Measurements from ENCODE around the gene MT1M.
A peak's percentile ranks its signal among the peaks of the same experiment; 100 is the strongest.
"Not testable (repeated sequence)": the region's sequence is repeated elsewhere in the genome, so short reads cannot be mapped to it uniquely, and the experiment has no call there.

MT1M gene

DNA sequence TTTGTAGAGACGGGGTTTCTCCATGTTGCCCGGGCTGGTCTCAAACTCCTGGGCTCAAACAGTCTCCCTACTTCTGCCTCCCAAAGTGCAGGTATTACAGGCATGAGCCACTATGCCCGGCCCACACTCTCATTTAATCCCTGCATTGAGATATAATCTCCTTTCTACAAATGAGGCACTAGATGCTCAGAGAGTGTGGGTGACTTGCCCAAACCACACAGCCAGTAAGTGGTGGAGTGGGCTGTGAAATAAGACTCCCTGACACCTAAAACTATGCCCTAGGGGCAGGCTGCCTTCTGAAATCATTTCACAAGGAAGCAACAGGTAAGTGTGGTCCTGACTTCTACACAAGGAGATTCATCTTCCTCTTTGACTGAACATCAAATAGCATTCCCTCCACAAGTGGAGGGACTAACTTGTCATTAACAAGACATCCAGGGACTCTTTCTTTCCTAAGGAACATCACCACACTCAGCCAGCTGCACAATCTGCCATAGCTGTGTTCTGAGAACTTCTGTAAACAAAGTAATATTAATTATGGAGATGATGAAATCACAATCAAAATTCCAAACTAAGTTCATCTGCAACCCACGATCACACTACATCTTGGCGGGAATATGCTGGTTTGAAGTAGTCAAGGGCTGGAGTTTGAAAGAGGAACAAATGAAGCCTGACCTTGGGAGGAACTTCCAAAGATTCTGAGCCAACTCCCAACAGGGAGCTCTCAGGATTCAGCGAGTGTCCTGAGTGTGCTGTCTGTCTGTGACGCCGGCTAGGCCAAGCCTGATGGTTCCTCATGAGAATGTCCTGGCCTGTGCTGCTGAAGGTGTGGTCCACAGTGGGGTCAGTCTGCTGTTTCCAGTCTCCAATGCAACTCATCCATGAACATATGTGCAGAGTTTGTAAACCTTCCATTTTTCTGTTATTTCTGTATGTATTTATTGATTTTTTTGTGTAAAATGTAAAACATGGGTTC, 33.1 kb downstream of the MT1M start:
- not testable (repeated sequence) for DNase-seq; H3K23ac ChIP-seq (ENCODE audit: low read length); H3K4me3 ChIP-seq (ENCODE audit: low read length); H2BK120ac ChIP-seq (ENCODE audit: low read depth, low read length); H3K79me2 ChIP-seq (ENCODE audit: control insufficient read depth, insufficient read depth, low read length); H4K5ac ChIP-seq (ENCODE audit: low read length); H3K56ac ChIP-seq (ENCODE audit: low read length); H2BK5ac ChIP-seq (ENCODE audit: low read length); H4K8ac ChIP-seq (ENCODE audit: low read depth, low read length); H3K4ac ChIP-seq (ENCODE audit: low read depth, low read length); H3K18ac ChIP-seq (ENCODE audit: low read length); H2BK15ac ChIP-seq (replicated peaks; ENCODE audit: low read depth); H3K9ac ChIP-seq (ENCODE audit: low read length); H3K27ac ChIP-seq (ENCODE audit: low read depth, low read length); H3K4me1 ChIP-seq (ENCODE audit: control insufficient read depth, low read depth, low read length); H3K36me3 ChIP-seq (ENCODE audit: control insufficient read depth, insufficient read depth, low read length); H3K79me1 ChIP-seq (ENCODE audit: low read length); H2AK5ac ChIP-seq (ENCODE audit: low read length); H3K4me2 ChIP-seq (ENCODE audit: low read length)
- H3K27me3 ChIP-seq (ENCODE audit: insufficient read depth, low read length, poor library complexity) = peaks cover 82% of the 10 kb centered on the region
- no CpG with 5 or more reads among the region's 8 CpGs for WGBS (ENCODE audit: extremely low coverage, insufficient coverage, low lambda C conversion rate)

DNA sequence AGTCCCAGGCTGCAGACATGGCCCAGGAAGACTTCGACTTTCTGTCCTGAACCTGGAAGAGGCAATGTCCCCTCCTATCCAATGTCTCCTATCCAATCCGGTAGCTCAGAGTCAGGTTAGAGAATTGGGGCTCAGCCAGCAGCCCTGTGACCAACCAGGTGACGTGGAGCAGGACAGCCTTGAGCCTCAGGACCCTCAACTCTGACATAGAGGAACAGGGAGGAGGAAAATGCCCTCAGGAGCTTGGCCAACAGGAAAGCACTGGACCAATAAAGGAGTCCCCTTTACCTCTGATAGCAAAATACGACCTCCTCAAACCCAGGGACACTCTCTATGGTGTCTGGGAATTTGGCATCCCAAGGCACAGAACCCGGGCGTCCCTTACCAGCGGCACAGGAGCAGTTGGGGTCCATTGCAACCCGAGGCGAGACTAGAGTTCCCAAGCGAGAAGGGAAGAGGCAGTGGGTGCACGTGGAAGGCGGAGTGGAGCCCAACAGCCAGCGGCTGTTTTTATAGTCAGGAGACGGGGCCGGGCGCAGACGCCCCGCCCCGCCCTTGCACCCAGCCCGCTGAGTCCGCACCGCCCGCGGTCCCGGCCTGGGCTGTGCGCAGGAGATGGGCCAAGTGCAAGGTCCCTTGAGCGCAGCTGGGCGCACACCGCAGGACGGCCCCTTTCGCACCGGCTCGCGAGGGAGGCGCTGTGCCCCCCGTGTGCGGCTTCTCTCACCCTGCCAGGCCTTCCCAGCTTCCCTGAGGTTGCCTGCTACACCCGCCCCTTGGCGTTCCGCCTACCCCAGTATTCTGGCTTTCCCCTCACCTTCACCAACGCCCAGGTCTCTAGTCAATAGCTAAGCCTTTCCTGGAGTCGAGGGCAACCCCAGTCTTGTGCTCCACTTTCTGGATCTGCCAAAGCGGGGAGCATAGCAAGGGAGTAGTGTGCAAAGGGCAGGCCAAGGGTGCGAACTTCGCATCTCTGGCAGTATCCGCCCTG, 35.4 kb downstream of the MT1M start, which contains the start of gene MT1G:
Gene MT1G, minus strand, starts transcription at position 485 of the 991 bp plus-strand sequence. Its CDS starts 72 bp downstream, at position 413.
- Histone ChIP-seq H2BK120ac (ENCODE audit: low read depth, low read length) (no peak within 1 kb of the TSS), H3K79me2 (ENCODE audit: control insufficient read depth, insufficient read depth, low read length) (no peaks in the 10 kb centered on the region), H3K18ac (ENCODE audit: low read length) (no peak within 1 kb of the TSS), H3K79me1 (ENCODE audit: low read length) (no peaks in the 10 kb centered on the region), H3K36me3 (ENCODE audit: control insufficient read depth, insufficient read depth, low read length) (no peaks in the 10 kb centered on the region), H3K9ac (ENCODE audit: low read length) (no peak within 1 kb of the TSS), H2BK5ac (ENCODE audit: low read length) (no peak within 1 kb of the TSS), H3K4me2 (ENCODE audit: low read length) (peak within 1 kb of the TSS; percentile 33), H3K4me1 (ENCODE audit: control insufficient read depth, low read depth, low read length) (no peaks in the 10 kb centered on the region), H3K23ac (ENCODE audit: low read length) (no peak within 1 kb of the TSS), H4K8ac (ENCODE audit: low read depth, low read length) (no peak within 1 kb of the TSS), H3K4ac (ENCODE audit: low read depth, low read length) (no peak within 1 kb of the TSS), H3K4me3 (ENCODE audit: low read length) (no peak within 1 kb of the TSS), H3K27ac (ENCODE audit: low read depth, low read length) (no peak within 1 kb of the TSS), H4K5ac (ENCODE audit: low read length) (no peak within 1 kb of the TSS), H2BK15ac (replicated peaks; ENCODE audit: low read depth) (no peak within 1 kb of the TSS), H2AK5ac (ENCODE audit: low read length) (no peak within 1 kb of the TSS), H3K27me3 (ENCODE audit: insufficient read depth, low read length, poor library complexity) (peaks cover 67% of the 10 kb centered on the region), H3K56ac (ENCODE audit: low read length) (no peak within 1 kb of the TSS)
- no CpG with 5 or more reads among the region's 46 CpGs for WGBS (ENCODE audit: extremely low coverage, insufficient coverage, low lambda C conversion rate)
- DNase-seq = no peak

DNA sequence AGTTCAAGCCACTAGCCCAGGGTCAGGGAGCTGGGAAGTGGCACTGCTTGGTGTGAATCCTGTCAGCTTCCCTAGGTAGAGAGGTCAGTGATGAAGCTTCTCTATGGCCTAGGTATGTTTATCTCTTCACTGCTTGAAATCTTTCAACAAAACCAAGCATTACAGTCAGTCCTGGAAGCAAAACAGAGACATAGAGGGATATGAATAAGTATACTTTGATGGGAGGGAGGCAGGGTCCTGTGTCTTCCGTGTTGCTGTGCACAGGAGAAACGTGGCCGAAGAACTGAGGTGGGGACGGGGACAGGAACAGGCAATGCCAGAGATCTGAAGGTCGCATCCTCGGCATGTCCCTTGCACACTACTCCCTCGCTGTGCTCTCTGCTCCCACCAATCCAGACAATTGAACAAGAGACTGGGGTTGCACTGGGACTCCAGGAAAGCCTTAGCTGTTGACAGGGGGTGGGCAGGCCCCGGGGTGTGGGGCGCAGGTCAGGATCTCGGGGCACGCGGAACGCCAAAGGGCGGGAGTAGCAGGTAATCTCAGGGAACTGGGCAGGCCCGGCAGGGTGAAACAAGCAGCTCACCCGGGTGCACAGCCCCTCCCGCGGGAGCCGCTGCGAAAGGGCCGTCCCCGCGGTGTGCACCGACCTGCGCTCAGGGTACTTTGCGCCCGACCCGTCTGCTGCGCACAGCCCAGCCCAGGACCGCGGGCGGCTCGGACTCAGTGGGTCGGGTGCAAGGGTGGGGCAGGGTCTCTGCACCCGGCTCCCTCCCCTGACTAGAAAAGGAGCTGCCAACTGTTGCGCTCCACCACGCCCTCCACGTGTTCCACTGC, 36.8 kb downstream of the MT1M start, which contains the start of gene MT1H:
Gene MT1H, plus strand, starts transcription at position 810 of the 835 bp plus-strand sequence. CDS start 71 bp downstream, outside the sequence.
- Histone ChIP-seq H3K4me3 (ENCODE audit: low read length) (no peak within 1 kb of the TSS), H3K4ac (ENCODE audit: low read depth, low read length) (no peak within 1 kb of the TSS), H4K8ac (ENCODE audit: low read depth, low read length) (no peak within 1 kb of the TSS), H3K4me1 (ENCODE audit: control insufficient read depth, low read depth, low read length) (no peaks in the 10 kb centered on the region), H3K23ac (ENCODE audit: low read length) (no peak within 1 kb of the TSS), H3K4me2 (ENCODE audit: low read length) (no peak within 1 kb of the TSS), H3K79me2 (ENCODE audit: control insufficient read depth, insufficient read depth, low read length) (no peaks in the 10 kb centered on the region), H3K36me3 (ENCODE audit: control insufficient read depth, insufficient read depth, low read length) (no peaks in the 10 kb centered on the region), H2AK5ac (ENCODE audit: low read length) (no peak within 1 kb of the TSS), H3K27ac (ENCODE audit: low read depth, low read length) (no peak within 1 kb of the TSS), H2BK15ac (replicated peaks; ENCODE audit: low read depth) (no peak within 1 kb of the TSS), H3K27me3 (ENCODE audit: insufficient read depth, low read length, poor library complexity) (peaks cover 60% of the 10 kb centered on the region), H3K56ac (ENCODE audit: low read length) (peak within 1 kb of the TSS; percentile 22), H2BK5ac (ENCODE audit: low read length) (no peak within 1 kb of the TSS), H3K18ac (ENCODE audit: low read length) (no peak within 1 kb of the TSS), H4K5ac (ENCODE audit: low read length) (no peak within 1 kb of the TSS), H3K79me1 (ENCODE audit: low read length) (no peaks in the 10 kb centered on the region), H2BK120ac (ENCODE audit: low read depth, low read length) (no peak within 1 kb of the TSS), H3K9ac (ENCODE audit: low read length) (no peak within 1 kb of the TSS)
- no peak for DNase-seq
- no CpG with 5 or more reads among the region's 38 CpGs for WGBS (ENCODE audit: extremely low coverage, insufficient coverage, low lambda C conversion rate)

DNA sequence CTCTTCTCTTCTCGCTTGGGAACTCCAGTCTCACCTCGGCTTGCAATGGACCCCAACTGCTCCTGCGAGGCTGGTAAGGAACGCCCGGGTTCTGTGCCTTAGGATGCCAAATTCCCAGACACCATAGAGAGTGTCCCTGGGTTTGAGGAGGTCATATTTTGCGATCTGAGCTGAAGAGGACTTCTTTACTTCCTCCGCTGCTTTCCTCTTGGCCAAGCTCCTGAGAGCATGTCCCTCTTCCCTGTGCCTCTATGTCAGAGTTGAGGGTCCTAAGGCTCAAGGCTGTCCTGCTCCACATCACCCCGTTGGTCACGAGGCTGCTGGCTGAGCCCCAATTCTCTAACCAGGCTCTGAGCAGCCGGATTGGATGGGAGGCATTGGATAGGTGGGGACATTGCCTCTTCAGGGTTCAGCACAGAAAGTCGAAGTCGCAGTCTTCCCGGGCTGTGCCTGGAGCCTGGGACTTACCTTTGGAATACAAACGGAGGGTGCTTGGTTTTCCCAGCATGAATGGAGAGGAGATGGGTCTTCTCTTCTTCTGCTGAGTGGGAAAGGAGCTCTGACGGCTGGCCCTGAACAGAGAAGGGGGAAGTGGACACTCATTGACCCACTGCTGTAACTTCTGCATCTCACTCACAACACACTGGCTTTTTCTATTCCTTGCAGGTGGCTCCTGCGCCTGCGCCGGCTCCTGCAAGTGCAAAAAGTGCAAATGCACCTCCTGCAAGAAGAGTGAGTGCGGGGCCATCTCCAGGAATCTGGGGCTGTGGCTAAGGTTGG, 37.6 kb downstream of the MT1M start:
- Histone ChIP-seq H2BK5ac (ENCODE audit: low read length) (no peak overlapping the region), H3K18ac (ENCODE audit: low read length) (no peak overlapping the region), H2BK120ac (ENCODE audit: low read depth, low read length) (no peak overlapping the region), H2AK5ac (ENCODE audit: low read length) (no peak overlapping the region), H3K4me2 (ENCODE audit: low read length) (no peak overlapping the region), H3K27ac (ENCODE audit: low read depth, low read length) (no peak overlapping the region), H3K79me2 (ENCODE audit: control insufficient read depth, insufficient read depth, low read length) (no peaks in the 10 kb centered on the region), H3K56ac (ENCODE audit: low read length) (no peak overlapping the region), H3K27me3 (ENCODE audit: insufficient read depth, low read length, poor library complexity) (peaks cover 54% of the 10 kb centered on the region), H4K5ac (ENCODE audit: low read length) (no peak overlapping the region), H3K23ac (ENCODE audit: low read length) (no peak overlapping the region), H3K36me3 (ENCODE audit: control insufficient read depth, insufficient read depth, low read length) (no peaks in the 10 kb centered on the region), H3K9ac (ENCODE audit: low read length) (no peak overlapping the region), H3K4me1 (ENCODE audit: control insufficient read depth, low read depth, low read length) (no peaks in the 10 kb centered on the region), H3K4ac (ENCODE audit: low read depth, low read length) (no peak overlapping the region), H3K79me1 (ENCODE audit: low read length) (no peaks in the 10 kb centered on the region), H4K8ac (ENCODE audit: low read depth, low read length) (no peak overlapping the region), H3K4me3 (ENCODE audit: low read length) (no peak overlapping the region), H2BK15ac (replicated peaks; ENCODE audit: low read depth) (no peak overlapping the region)
- DNase-seq = no peak
- no CpG with 5 or more reads among the region's 19 CpGs for WGBS (ENCODE audit: extremely low coverage, insufficient coverage, low lambda C conversion rate)

GRCh38 chr16:56670620-56670934, 38.1 kb downstream of the MT1M start:
- H3K18ac ChIP-seq (ENCODE audit: low read length) = no peak overlapping the region
- H3K56ac ChIP-seq (ENCODE audit: low read length) = no peak overlapping the region
- DNase-seq = no peak
- no peaks in the 10 kb centered on the region for H3K36me3 ChIP-seq (ENCODE audit: control insufficient read depth, insufficient read depth, low read length)
- H3K23ac ChIP-seq (ENCODE audit: low read length) = no peak overlapping the region
- H3K4me1 ChIP-seq (ENCODE audit: control insufficient read depth, low read depth, low read length) = no peaks in the 10 kb centered on the region
- no peaks in the 10 kb centered on the region for H3K79me1 ChIP-seq (ENCODE audit: low read length)
- no peak overlapping the region for H3K4ac ChIP-seq (ENCODE audit: low read depth, low read length)
- no peak overlapping the region for H3K9ac ChIP-seq (ENCODE audit: low read length)
- H2BK5ac ChIP-seq (ENCODE audit: low read length) = no peak overlapping the region
- H4K5ac ChIP-seq (ENCODE audit: low read length) = no peak overlapping the region
- no peak overlapping the region for H3K4me2 ChIP-seq (ENCODE audit: low read length)
- no peak overlapping the region for H2AK5ac ChIP-seq (ENCODE audit: low read length)
- peaks cover 51% of the 10 kb centered on the region for H3K27me3 ChIP-seq (ENCODE audit: insufficient read depth, low read length, poor library complexity)
- no peak overlapping the region for H3K4me3 ChIP-seq (ENCODE audit: low read length)
- no peak overlapping the region for H2BK15ac ChIP-seq (replicated peaks; ENCODE audit: low read depth)
- H4K8ac ChIP-seq (ENCODE audit: low read depth, low read length) = no peak overlapping the region
- no peak overlapping the region for H3K27ac ChIP-seq (ENCODE audit: low read depth, low read length)
- H3K79me2 ChIP-seq (ENCODE audit: control insufficient read depth, insufficient read depth, low read length) = no peaks in the 10 kb centered on the region
- no peak overlapping the region for H2BK120ac ChIP-seq (ENCODE audit: low read depth, low read length)
- WGBS (ENCODE audit: extremely low coverage, insufficient coverage, low lambda C conversion rate) = no CpG with 5 or more reads among the region's 2 CpGs
